ENCODE data around the gene SUGP1. TPM values are rescaled to one million over a fixed set of nuclear protein-coding genes. Genes with fewer than 3 reads are reported as not detected.

The SUGP1 gene
- total and polyA plus RNA-seq, 2 experiments from 2014 or later = 13.1 to 43.7 TPM

DNA sequence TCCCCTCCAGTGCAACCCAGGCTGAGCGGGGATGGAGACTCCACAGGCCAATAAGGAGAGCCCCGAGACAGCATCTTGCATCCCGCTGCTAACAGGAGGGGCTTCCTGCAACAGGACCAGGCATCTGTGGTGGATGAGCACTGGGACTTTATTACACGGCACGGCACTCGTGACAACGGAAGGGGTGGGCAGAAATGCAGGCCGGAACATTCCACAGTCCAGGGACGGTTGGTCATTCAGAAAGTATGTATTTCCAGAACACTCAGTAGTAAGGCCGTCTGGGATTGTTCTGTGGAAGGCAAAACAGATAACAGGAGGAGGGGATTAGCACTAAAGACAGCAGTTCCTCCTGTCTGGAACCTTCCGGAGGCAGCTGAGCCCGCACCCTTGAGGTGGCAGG, 43.9 kb downstream of the SUGP1 start:
- Histone ChIP-seq H3K9me3 (ENCODE audit: low read depth) (no peaks in the 10 kb centered on the region), H2AFZ (no peak overlapping the region), H3K36me3 (replicated peaks; ENCODE audit: insufficient read depth, low read depth) (no peaks in the 10 kb centered on the region), H3K4me3 (no peak overlapping the region), H3K27me3 (no peaks in the 10 kb centered on the region), H3K9me2 (replicated peaks; ENCODE audit: insufficient read depth) (no peaks in the 10 kb centered on the region), H3K27ac (peak overlapping the region; percentile 74), H3K79me2 (no peaks in the 10 kb centered on the region), H3K4me1 (ENCODE audit: insufficient read depth) (peaks cover 9% of the 10 kb centered on the region), H4K20me1 (ENCODE audit: insufficient read depth, poor library complexity, severe bottlenecking) (no peaks in the 10 kb centered on the region), H3K4me2 (no peak overlapping the region)
- 64% methylated on average over 12 of the region's 12 CpGs for WGBS (ENCODE audit: low lambda C conversion rate, missing lambda C conversion rate)
- peak; percentile 64 for DNase-seq (ENCODE audit: low spot score)
- TF ChIP-seq, protein P1, sequence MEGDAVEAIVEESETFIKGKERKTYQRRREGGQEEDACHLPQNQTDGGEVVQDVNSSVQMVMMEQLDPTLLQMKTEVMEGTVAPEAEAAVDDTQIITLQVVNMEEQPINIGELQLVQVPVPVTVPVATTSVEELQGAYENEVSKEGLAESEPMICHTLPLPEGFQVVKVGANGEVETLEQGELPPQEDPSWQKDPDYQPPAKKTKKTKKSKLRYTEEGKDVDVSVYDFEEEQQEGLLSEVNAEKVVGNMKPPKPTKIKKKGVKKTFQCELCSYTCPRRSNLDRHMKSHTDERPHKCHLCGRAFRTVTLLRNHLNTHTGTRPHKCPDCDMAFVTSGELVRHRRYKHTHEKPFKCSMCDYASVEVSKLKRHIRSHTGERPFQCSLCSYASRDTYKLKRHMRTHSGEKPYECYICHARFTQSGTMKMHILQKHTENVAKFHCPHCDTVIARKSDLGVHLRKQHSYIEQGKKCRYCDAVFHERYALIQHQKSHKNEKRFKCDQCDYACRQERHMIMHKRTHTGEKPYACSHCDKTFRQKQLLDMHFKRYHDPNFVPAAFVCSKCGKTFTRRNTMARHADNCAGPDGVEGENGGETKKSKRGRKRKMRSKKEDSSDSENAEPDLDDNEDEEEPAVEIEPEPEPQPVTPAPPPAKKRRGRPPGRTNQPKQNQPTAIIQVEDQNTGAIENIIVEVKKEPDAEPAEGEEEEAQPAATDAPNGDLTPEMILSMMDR (IDR thresholded peaks at IDR 0.05; ENCODE audit: poor library complexity) = no peak
- TF ChIP-seq EZH2phosphoT487 (IDR thresholded peaks at IDR 0.05; ENCODE audit: low read depth, severe bottlenecking, unreplicated experiment) = no peak
- TF ChIP-seq EZH2 (IDR thresholded peaks at IDR 0.05; ENCODE audit: borderline replicate concordance) = no peak

DNA sequence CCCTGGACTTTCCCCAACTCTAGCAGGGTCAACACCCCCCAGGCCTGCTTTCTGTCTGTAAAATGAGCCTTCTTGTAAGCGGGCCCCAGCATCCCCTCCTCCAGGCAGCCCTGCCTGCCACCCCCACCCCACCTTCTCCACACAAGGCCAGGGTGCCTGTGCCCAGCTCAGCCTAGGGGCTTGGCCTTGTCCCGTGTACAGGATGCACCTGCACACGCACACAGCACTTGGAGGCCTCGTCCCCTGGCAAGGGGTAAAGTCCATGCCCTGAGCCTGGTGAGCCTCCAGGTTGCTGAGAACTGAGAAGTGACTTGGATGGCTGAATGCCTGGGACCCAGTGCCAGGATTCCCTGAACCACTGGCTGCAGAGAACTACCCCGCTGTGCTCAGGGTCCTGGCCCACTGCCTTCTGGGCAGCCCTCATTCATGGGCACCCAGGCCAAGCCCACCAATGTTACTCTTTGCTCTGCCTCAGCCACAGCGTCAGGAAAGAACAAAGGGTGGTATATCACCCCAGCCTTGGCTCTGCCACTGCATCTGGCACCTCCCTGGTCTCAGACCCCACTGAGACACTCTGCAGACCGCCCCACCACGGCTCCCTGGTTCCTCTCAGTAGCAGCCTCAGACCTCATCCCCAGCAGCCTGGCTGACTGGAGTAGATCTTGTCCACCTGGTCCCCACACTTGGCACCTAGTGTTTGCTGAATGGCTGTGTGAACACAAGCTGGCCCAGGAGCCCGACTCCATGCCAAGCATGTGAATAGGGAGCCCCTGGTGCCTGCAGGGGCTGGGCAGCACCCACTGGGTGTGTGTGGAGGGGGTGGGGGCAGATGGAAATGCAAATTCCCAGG, 45.4 kb downstream of the SUGP1 start:
- Histone ChIP-seq H3K4me1 (ENCODE audit: insufficient read depth) (peaks cover 9% of the 10 kb centered on the region), H2AFZ (no peak overlapping the region), H4K20me1 (ENCODE audit: insufficient read depth, poor library complexity, severe bottlenecking) (no peaks in the 10 kb centered on the region), H3K4me2 (no peak overlapping the region), H3K36me3 (replicated peaks; ENCODE audit: insufficient read depth, low read depth) (no peaks in the 10 kb centered on the region), H3K27ac (no peak overlapping the region), H3K4me3 (no peak overlapping the region), H3K9me3 (ENCODE audit: low read depth) (no peaks in the 10 kb centered on the region), H3K9me2 (replicated peaks; ENCODE audit: insufficient read depth) (no peaks in the 10 kb centered on the region), H3K79me2 (no peaks in the 10 kb centered on the region), H3K27me3 (no peaks in the 10 kb centered on the region)
- peak; percentile 29 for DNase-seq (ENCODE audit: low spot score)
- TF ChIP-seq EZH2 (IDR thresholded peaks at IDR 0.05; ENCODE audit: borderline replicate concordance) (no peak), EZH2phosphoT487 (IDR thresholded peaks at IDR 0.05; ENCODE audit: low read depth, severe bottlenecking, unreplicated experiment) (no peak)
- TF ChIP-seq, protein P1 (IDR thresholded peaks at IDR 0.05; ENCODE audit: poor library complexity) = no peak
- WGBS (ENCODE audit: low lambda C conversion rate, missing lambda C conversion rate) = 82% methylated on average over 9 of the region's 9 CpGs

DNA sequence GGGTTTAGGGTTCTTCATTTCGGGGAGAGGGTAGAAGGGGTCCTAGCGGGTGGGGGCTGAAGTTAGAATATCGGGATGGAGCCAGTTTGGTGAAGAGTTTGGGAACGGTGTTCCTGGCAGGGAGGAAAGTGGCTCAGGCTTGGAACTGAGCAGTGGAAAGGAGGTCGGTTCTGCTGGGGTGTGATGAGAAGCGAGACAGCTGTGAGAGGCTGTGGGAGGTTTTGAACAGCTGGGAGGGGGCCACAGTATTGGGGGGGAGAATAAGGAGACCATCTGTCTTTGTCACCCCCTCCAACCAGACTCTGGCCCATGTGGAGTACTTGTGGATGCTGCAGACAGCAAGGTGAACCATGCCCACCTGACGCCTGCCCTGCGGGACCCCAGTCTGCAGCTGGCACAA, 46.2 kb downstream of the SUGP1 start:
- WGBS (ENCODE audit: low lambda C conversion rate, missing lambda C conversion rate) = 87% methylated on average over 8 of the region's 8 CpGs
- no peak overlapping the region for H3K4me3 ChIP-seq

More for the DNA sequence above, 46.2 kb downstream of the SUGP1 start:
- H3K27ac ChIP-seq = no peak overlapping the region
- DNase-seq (ENCODE audit: low spot score) = peak; percentile 8
- H3K9me2 ChIP-seq (replicated peaks; ENCODE audit: insufficient read depth) = no peaks in the 10 kb centered on the region
- no peak overlapping the region for H3K4me2 ChIP-seq
- no peaks in the 10 kb centered on the region for H4K20me1 ChIP-seq (ENCODE audit: insufficient read depth, poor library complexity, severe bottlenecking)
- H3K27me3 ChIP-seq = no peaks in the 10 kb centered on the region
- peaks cover 9% of the 10 kb centered on the region for H3K4me1 ChIP-seq (ENCODE audit: insufficient read depth)
- H3K9me3 ChIP-seq (ENCODE audit: low read depth) = no peaks in the 10 kb centered on the region
- H3K79me2 ChIP-seq = no peaks in the 10 kb centered on the region
- H3K36me3 ChIP-seq (replicated peaks; ENCODE audit: insufficient read depth, low read depth) = no peaks in the 10 kb centered on the region
- TF ChIP-seq, protein P1 (IDR thresholded peaks at IDR 0.05; ENCODE audit: poor library complexity) = no peak
- TF ChIP-seq EZH2 (IDR thresholded peaks at IDR 0.05; ENCODE audit: borderline replicate concordance) (no peak), EZH2phosphoT487 (IDR thresholded peaks at IDR 0.05; ENCODE audit: low read depth, severe bottlenecking, unreplicated experiment) (no peak)
- H2AFZ ChIP-seq = no peak overlapping the region
